Measurements from ENCODE around the gene PLA2G7. TPM values are rescaled to one million over a fixed set of nuclear protein-coding genes. Genes with fewer than 3 reads are reported as not detected.
A peak's percentile ranks its signal among the peaks of the same experiment; 100 is the strongest.

The PLA2G7 gene
- total and polyA plus RNA-seq, 8 donors: 0.61 to 9.3 (median 1.2) TPM; not detected in 2

DNA sequence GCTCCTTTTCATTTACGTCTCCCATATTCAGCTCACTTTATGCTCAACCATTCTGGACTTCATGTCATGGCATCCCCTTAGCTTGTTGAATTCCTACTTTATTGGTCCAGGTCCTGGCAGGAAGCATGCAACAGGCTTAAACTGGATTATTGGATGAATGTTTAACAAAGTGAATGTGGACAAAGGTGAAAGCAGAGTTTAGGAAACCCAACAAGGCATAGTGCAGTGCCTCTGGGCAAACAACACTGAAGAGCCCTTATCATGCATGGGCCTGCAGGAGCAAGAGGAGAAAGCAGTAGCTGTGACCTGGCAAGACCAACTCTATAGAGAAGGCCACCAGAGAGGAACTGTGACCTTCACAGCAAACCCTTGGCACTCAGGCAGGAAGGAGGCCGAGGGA is 6.3 kb upstream of the PLA2G7 start:
- Histone ChIP-seq H3K36me3 (no peaks in the 10 kb centered on the region), H3K27me3 (peaks cover 0 to 30% (median 3%) of the 10 kb centered on the region in 3 donors), H3K9me3 (no peaks in the 10 kb centered on the region), H3K27ac (no peak overlapping the region), H3K4me3 (no peak overlapping the region), H3K4me1 (no peaks in the 10 kb centered on the region)
- TF ChIP-seq POLR2A (IDR thresholded peaks at IDR 0.05) (no peak), EP300 (IDR thresholded peaks at IDR 0.05) (no peak), POLR2AphosphoS5 (IDR thresholded peaks at IDR 0.05) (no peak), CTCF (IDR thresholded peaks at IDR 0.05) (no peak)
- DNase-seq: no peak
- intact Hi-C loops (cut with DNase I; ENCODE audit: low total_unique reads): no loop called here
- WGBS, 5 donors: 66 to 99% (median 93%) methylated on average over 2 of the region's 2 CpGs

- no peak overlapping the region for H3K27ac ChIP-seq
- DNase-seq: no peak
- peaks cover 11 to 20% (median 16%) of the 10 kb centered on the region in 4 donors for H3K4me1 ChIP-seq
- peaks cover 0 to 65% (median 16%) of the 10 kb centered on the region in 3 donors for H3K27me3 ChIP-seq
- TF ChIP-seq POLR2AphosphoS5 (IDR thresholded peaks at IDR 0.05) (no peak), CTCF (IDR thresholded peaks at IDR 0.05) (no peak), POLR2A (IDR thresholded peaks at IDR 0.05) (no peak), EP300 (IDR thresholded peaks at IDR 0.05) (no peak)
- intact Hi-C loops (cut with DNase I; ENCODE audit: low total_unique reads): no loop called here
- H3K36me3 ChIP-seq: no peaks in the 10 kb centered on the region
- H3K9me3 ChIP-seq: no peaks in the 10 kb centered on the region
- no peak overlapping the region for H3K4me3 ChIP-seq
Observed at GRCh38 chr6:46736906-46737305, 1.7 kb upstream of the PLA2G7 start.

GRCh38 chr6:46735720-46736031 is 501 bp upstream of the PLA2G7 start:
- Histone ChIP-seq H3K4me3 (peak overlapping the region; percentile 54 to 70 (median 57)), H3K9me3 (no peaks in the 10 kb centered on the region), H3K36me3 (no peaks in the 10 kb centered on the region), H3K4me1 (peaks cover 11 to 20% (median 16%) of the 10 kb centered on the region in 4 donors), H3K27ac (no peak overlapping the region), H3K27me3 (peaks cover 0 to 65% (median 16%) of the 10 kb centered on the region in 3 donors)
- intact Hi-C loops (cut with DNase I; ENCODE audit: low total_unique reads): no loop called here
- WGBS, 5 donors: 12 to 21% (median 19%) methylated on average over 8 of the region's 8 CpGs
- TF ChIP-seq POLR2AphosphoS5 (IDR thresholded peaks at IDR 0.05) (no peak), POLR2A (IDR thresholded peaks at IDR 0.05) (no peak), CTCF (IDR thresholded peaks at IDR 0.05) (no peak), EP300 (IDR thresholded peaks at IDR 0.05) (no peak)
- DNase-seq: no peak

DNA sequence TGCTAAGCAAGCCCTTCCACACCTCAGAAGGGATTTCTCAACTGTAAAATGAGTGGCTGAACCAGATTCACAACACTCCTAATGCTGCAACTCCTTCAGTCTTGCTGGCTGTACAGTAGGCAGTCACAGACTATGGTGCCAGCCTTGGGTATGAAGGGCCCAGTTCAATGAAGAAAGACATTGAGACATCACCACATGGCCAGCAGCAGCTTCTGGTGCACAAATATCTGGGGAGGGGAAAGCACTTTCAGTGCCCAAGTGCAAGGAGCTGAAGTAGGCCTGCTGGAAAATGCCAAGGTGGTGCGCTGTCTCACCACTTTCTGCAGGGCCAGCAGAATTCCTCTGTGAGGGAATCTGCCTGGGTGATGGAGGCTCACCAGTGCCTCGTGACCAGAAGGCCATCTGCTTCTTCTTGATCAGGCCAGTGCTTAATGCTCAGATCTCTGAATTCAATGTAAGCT is 1.8 kb downstream of the PLA2G7 start:
- peaks cover 0 to 54% (median 16%) of the 10 kb centered on the region in 3 donors for H3K27me3 ChIP-seq
- intact Hi-C loops (cut with DNase I; ENCODE audit: low total_unique reads): no loop called here
- no peaks in the 10 kb centered on the region for H3K9me3 ChIP-seq
- TF ChIP-seq POLR2A (IDR thresholded peaks at IDR 0.05): no peak
- TF ChIP-seq POLR2AphosphoS5 (IDR thresholded peaks at IDR 0.05): no peak
- TF ChIP-seq CTCF (IDR thresholded peaks at IDR 0.05): no peak
- no peak for TF ChIP-seq EP300 (IDR thresholded peaks at IDR 0.05)
- H3K4me3 ChIP-seq: no peak overlapping the region
- 85 to 96% (median 94%) methylated on average over 2 of the region's 2 CpGs for WGBS, 5 donors
- peaks cover 11 to 20% (median 16%) of the 10 kb centered on the region in 4 donors for H3K4me1 ChIP-seq
- H3K36me3 ChIP-seq: no peaks in the 10 kb centered on the region
- no peak overlapping the region for H3K27ac ChIP-seq
- DNase-seq: no peak

Data from stomach (tissue), 9 donors.